AG04449 (cell line): ENCODE results near the gene KCNQ1.

Source experiments
- CTCF ChIA-PET: fragments of 350-600 bp; formaldehyde crosslinking; extraction: SDS; loops from one replicate; lab custom pipeline; 2021; ENCODE audit warnings: antibody characterized with exemption; lab: Yijun Ruan, JAX
- POLR2A ChIA-PET: fragments of 400-600, 350-600 bp; formaldehyde crosslinking; extraction: SDS; loops from one replicate; lab custom pipeline; 2020; ENCODE audit warnings: antibody characterized with exemption, inconsistent platforms; lab: Yijun Ruan, JAX
- DNase-seq: peaks from one replicate; pipeline ENCODE4 v3.0.0-alpha.2; 2010; ENCODE audit warnings: low read depth, low spot score
- H3K4me3 ChIP-seq: 2 replicates; pipeline ENCODE4 v1.5.1; 2011; ENCODE audit warnings: low read depth, mild to moderate bottlenecking, control low read depth, low read length
- TF ChIP-seq, protein P1 (sequence below): IDR thresholded peaks from one replicate; pipeline ENCODE4 v1.5.1; 2011; ENCODE audit warnings: mild to moderate bottlenecking, moderate library complexity, low read length, control low read depth, inconsistent platforms; ENCODE audit not compliant: insufficient read depth; ENCODE audit errors: missing control alignments

Gene KCNQ1

DNA sequence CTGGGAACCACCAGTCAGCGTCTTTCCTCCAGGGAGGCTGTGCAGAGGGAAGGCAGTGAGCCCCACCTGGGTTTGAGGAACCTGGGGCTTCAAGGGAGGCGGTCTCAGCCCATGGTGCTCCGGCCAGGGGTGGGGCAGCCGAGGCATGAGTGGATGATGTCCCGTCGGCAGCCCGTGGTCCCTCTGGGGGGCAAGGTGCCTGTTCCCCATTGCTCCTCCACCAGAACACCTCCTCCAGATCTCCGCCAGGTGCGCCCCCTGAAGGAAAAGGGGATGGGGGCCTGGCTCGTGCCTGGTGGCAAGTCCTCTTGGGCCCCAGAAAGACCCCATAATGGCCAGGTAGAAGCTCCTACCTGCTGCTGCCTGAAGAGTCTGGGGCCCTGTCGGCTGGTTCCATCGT is 94.1 kb downstream of the KCNQ1 start:
- H3K4me3 ChIP-seq = no peak overlapping the region
- POLR2A ChIA-PET = no interaction called here
- CTCF ChIA-PET = interaction anchor here (1.4 to 17.8 kb wide), 2 partner anchors 344 to 350 kb away, joined by 3 to 1022 read pairs; partner anchors contain the start of gene CDKN1C
- DNase-seq = no peak
- TF ChIP-seq, protein P1, sequence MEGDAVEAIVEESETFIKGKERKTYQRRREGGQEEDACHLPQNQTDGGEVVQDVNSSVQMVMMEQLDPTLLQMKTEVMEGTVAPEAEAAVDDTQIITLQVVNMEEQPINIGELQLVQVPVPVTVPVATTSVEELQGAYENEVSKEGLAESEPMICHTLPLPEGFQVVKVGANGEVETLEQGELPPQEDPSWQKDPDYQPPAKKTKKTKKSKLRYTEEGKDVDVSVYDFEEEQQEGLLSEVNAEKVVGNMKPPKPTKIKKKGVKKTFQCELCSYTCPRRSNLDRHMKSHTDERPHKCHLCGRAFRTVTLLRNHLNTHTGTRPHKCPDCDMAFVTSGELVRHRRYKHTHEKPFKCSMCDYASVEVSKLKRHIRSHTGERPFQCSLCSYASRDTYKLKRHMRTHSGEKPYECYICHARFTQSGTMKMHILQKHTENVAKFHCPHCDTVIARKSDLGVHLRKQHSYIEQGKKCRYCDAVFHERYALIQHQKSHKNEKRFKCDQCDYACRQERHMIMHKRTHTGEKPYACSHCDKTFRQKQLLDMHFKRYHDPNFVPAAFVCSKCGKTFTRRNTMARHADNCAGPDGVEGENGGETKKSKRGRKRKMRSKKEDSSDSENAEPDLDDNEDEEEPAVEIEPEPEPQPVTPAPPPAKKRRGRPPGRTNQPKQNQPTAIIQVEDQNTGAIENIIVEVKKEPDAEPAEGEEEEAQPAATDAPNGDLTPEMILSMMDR = no peak

DNA sequence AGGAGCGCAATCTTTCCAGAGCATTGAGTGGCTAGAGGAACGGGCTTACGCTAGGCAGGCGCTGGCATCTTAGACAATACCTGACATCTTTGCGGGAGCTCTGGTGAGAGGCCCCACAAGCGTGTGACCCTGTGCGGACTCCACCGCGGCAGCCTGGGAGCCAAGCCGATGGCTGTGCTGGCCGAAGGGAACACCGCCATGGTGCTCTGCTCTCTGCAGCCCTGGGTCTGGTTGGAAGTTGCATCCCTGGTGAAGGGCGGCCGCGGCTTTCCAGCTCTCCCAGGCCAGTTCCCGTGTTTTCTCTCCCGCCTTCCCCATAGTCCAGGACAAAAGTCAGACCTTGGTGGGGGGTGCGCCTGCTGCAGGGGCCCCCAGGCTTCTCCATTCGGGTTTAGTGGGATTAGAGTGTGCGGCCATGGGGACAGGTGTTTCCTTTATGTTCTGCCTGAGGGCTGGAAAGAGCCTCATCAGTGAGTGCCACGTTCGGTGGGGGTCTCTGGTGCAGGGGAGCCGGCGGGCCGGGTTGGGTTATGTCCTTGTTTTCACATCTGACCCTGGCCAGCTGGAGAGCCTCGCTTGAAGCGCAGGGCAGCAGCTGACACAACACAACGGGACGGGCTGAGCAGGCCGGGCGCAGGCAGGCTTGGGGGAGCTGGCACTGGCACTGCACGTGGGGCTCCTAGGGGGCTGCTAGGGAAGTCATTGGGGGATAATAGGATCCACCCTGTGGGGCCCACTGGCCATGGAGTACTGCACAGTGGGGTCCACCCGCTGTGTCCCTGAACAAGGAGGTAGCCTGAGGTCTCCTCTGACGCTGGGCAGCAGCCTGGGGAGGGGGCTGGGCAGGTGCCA is 94.8 kb downstream of the KCNQ1 start:
- DNase-seq = no peak
- H3K4me3 ChIP-seq = no peak overlapping the region
- CTCF ChIA-PET = interaction anchor here (1.4 to 17.8 kb wide), 2 partner anchors 345 to 349 kb away, joined by 3 to 1022 read pairs; partner anchors contain the start of gene CDKN1C
- TF ChIP-seq, protein P1 = no peak
- POLR2A ChIA-PET = no interaction called here

DNA sequence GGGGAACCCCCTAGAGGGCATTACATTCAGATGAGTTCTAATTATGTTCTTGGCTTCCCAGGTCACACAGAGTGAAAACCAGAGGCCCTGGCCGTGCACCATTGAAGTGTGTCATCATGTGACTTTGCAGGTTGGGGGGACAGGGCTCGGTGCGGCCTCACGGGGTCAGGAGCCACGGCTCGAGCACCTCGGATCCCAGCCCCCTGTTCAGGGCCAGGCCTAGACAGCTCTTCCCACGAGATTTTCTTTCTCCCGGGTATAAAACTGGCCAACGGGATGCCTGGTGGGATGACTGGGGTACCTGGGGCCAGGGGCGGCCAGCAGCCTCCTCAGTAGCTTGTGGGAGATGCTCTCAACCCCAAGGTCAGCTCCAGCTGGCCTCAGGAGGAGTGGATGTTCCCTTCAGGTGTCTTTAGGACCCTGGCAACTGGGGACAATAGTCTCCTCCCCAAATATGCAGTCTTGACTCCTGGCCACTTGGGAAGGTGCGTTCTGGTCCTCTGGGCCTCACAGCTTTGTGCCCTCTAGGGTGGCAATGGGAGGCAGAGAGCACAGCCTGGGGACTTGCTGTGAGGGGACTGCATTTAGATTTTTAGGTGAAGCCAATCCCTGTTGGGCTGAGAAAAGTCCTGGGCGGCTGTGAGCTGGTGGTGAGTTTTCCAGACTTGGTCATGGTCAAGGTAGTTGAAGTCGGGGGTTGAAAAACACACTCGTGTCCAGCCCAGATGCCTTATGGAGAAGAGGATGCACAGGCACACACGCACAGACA is 95.6 kb downstream of the KCNQ1 start:
- H3K4me3 ChIP-seq = no peak overlapping the region
- CTCF ChIA-PET = interaction anchor here (1.0 to 17.8 kb wide), 4 partner anchors 8 to 348 kb away, joined by 3 to 1022 read pairs (median 4); partner anchors contain the start of gene CDKN1C
- TF ChIP-seq, protein P1 = no peak
- DNase-seq = no peak
- POLR2A ChIA-PET = no interaction called here

DNA sequence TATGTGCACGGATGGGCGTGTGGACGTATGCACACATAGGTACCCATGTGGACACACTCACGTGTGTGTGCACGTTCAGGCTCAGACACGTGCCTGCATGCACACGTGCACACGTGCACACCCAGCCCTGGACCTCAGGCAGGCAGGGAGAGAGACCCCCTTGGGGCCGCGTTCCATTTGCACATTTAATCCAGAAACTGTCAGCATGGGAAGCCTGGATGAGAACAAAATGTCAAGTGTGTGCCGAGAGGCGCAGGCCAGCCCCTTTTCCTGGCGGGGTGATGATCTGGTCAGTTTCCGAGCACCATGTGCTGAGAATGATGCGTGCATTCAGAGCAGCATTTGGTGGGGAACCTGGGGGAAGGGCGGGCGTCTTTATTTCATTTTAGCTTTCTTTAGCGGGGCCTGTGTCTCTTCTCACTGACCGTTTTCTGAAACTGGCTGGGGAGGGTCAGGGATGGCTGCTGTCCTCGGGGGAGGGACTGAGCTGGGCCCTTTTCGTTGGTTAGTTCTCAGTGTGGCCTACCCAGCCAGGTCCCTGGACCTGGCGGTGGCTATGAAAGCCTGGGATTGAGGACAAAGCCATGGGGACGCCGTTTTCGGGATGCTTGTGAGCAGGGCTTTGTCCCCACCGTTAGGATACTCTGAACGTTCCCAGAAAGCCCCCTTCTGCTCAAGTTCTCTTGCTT is 96.3 kb downstream of the KCNQ1 start:
- ChIA-PET POLR2A (no interaction called here), CTCF (interaction anchor here (1.0 to 17.8 kb wide), 3 partner anchors 9 to 348 kb away, joined by 3 to 1022 read pairs (median 4); partner anchors contain the start of gene CDKN1C)
- no peak for DNase-seq
- TF ChIP-seq, protein P1 = no peak
- H3K4me3 ChIP-seq = no peak overlapping the region

DNA sequence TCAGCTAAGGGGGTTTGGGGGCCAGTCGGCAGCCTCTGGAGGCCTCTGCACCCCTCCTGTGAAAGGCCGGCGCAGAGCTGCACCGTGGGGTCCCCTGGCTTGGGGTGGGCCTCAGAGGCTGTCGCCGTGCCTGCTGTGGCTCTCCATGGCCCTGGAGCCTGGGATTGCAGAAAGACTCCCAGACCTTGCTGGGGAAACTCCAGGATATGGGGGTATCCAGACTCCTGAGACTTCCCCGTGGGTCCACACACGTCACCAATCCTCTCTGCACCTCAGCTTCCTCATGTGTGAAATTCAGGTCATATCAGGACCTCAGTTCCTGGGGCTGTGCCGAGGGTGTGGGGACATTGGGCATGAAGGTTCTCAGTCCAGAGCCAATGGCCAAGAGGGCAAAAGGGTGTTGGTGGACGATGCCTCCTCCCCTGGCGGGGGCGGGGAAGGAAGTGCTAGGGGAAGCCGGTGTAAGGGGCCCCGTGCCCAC is 97.1 kb downstream of the KCNQ1 start:
- DNase-seq = no peak
- ChIA-PET CTCF (interaction anchor here (0.6 to 17.8 kb wide), 2 partner anchors 9 to 347 kb away, joined by 3 to 1022 read pairs; partner anchors contain the start of gene CDKN1C), POLR2A (no interaction called here)
- H3K4me3 ChIP-seq = no peak overlapping the region
- TF ChIP-seq, protein P1 = no peak
